Mucosa of descending colon (tissue), 3 donors: Measurements from ENCODE around the gene CTNNA3. TPM values are rescaled to one million over a fixed set of nuclear protein-coding genes. Genes with fewer than 3 reads are reported as not detected.

ENCODE experiments used
- ATAC-seq: fragments of 200-7000 bp; cut with Tn5 transposase; one replicate; pipeline ENCODE4 v1.9.1; 2020; ENCODE audit warnings: mild to moderate bottlenecking, moderate library complexity
- DNase-seq, 3 donors: peaks; one replicate each; pipeline ENCODE4 v3.0.0-alpha.2; 2020
- H3K36me3 ChIP-seq: fragments of 200-600 bp; one replicate; pipeline ENCODE4 v1.8.0; 2021; ENCODE audit warnings: low read depth, mild to moderate bottlenecking
- H3K4me1 ChIP-seq: fragments of 200-600 bp; one replicate; pipeline ENCODE4 v1.8.0; 2021; ENCODE audit warnings: low read depth, mild to moderate bottlenecking
- H3K4me3 ChIP-seq: fragments of 200-600 bp; one replicate; pipeline ENCODE4 v1.8.0; 2021; ENCODE audit warnings: mild to moderate bottlenecking
- H3K9me3 ChIP-seq: fragments of 200-600 bp; one replicate; pipeline ENCODE4 v1.8.0; 2021; ENCODE audit warnings: mild to moderate bottlenecking
- CTCF ChIP-seq: fragments of 200-600 bp; IDR thresholded peaks from one replicate; pipeline ENCODE4 v1.8.0; 2022; ENCODE audit warnings: antibody characterized with exemption, mild to moderate bottlenecking
- intact Hi-C, 2 donors: fragments of 100-400 bp; cut with DNase I in 1 of 2; cut with micrococcal nuclease in 1 of 2; formaldehyde crosslinking; loops; one replicate each; pipeline versions ENCODE4 v1.11.0 to v1.11.1; 2022; cut with DNase I, micrococcal nuclease
- total RNA-seq, 3 donors: library from RNA; stranded (reverse); fragmentation: NEBNext Ultra II Directional in 2 of 3; extraction: Animal tissue kit (Norgen Biotek cat#: 25700) in 2 of 3; gene quantifications; one replicate each; pipeline versions ENCODE4 v1.2.1 to v1.2.4, GENCODE V29; 2021 to 2023
- donor health status: DM: no; HTN: no; CAD: no; lungs with moderate emphysema.
- donor health status: DM: no; HTN: no; CAD: no.
- donor health status: DM: no; HTN: yes; CAD: no.

CTNNA3 gene
- total RNA-seq, 3 donors from 2014 or later: 0.52 to 7.5 (median 0.70) TPM

DNA sequence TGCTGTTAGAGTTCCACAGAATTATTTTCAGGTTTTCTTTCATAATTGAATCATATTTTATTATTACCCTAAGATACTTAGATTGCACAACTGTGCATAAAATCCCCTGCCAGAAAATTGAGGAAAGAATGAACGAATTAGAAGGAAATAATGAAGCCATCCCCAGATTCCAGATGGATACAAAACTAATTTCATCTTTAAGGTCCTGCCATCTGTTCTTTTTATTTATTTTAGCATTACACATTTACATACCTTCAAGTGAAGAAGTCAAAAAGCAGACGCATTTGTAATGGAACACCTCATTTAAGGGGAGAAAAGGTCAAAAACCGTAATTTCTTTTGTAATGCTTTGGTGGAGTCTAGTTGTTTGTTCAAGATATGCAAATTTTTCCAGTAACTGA lies 847.1 kb downstream of the CTNNA3 start:
- Histone ChIP-seq H3K4me3 (no peak overlapping the region), H3K4me1 (no peaks in the 10 kb centered on the region), H3K9me3 (no peaks in the 10 kb centered on the region), H3K36me3 (no peaks in the 10 kb centered on the region)
- intact Hi-C loops: no loop called here
- no peak for ATAC-seq
- DNase-seq: no peak
- TF ChIP-seq CTCF: no peak

GRCh38 chr10:66844176-66844942 lies 851.6 kb downstream of the CTNNA3 start:
- Histone ChIP-seq H3K36me3 (no peaks in the 10 kb centered on the region), H3K4me1 (no peaks in the 10 kb centered on the region), H3K9me3 (no peaks in the 10 kb centered on the region), H3K4me3 (no peak overlapping the region)
- TF ChIP-seq CTCF: no peak
- ATAC-seq (no peak), DNase-seq (no peak)
- intact Hi-C loops: no loop called here

GRCh38 chr10:66843396-66843795 lies 852.6 kb downstream of the CTNNA3 start:
- no peak for DNase-seq
- Histone ChIP-seq H3K9me3 (no peaks in the 10 kb centered on the region), H3K4me3 (no peak overlapping the region), H3K36me3 (no peaks in the 10 kb centered on the region), H3K4me1 (no peaks in the 10 kb centered on the region)
- TF ChIP-seq CTCF: no peak
- intact Hi-C loops: no loop called here
- no peak for ATAC-seq

GRCh38 chr10:66842867-66843266 lies 853.1 kb downstream of the CTNNA3 start:
- H3K36me3 ChIP-seq: no peaks in the 10 kb centered on the region
- no peaks in the 10 kb centered on the region for H3K9me3 ChIP-seq
- H3K4me1 ChIP-seq: no peaks in the 10 kb centered on the region
- no peak for TF ChIP-seq CTCF
- intact Hi-C loops: no loop called here
- no peak for ATAC-seq
- no peak overlapping the region for H3K4me3 ChIP-seq
- no peak for DNase-seq

GRCh38 chr10:66842371-66842770 lies 853.6 kb downstream of the CTNNA3 start:
- H3K36me3 ChIP-seq: no peaks in the 10 kb centered on the region
- H3K4me1 ChIP-seq: no peaks in the 10 kb centered on the region
- intact Hi-C loops: no loop called here
- H3K9me3 ChIP-seq: no peaks in the 10 kb centered on the region
- H3K4me3 ChIP-seq: no peak overlapping the region
- no peak for TF ChIP-seq CTCF
- ATAC-seq (no peak), DNase-seq (no peak)
